Endodermal cell (in vitro differentiated cells): ENCODE results near the gene MOB1B. TPM values are rescaled to one million over a fixed set of nuclear protein-coding genes. Genes with fewer than 3 reads are reported as not detected.
A peak's percentile ranks its signal among the peaks of the same experiment; 100 is the strongest.

Source experiments
- DNase-seq: peaks from one replicate; pipeline ENCODE4 v3.0.0-alpha.2; 2017
- H3K27ac ChIP-seq: 2 replicates; pipeline ENCODE4 v1.5.1; 2013; ENCODE audit warnings: mild to moderate bottlenecking, low read depth, low read length, moderate library complexity
- H3K27me3 ChIP-seq: 2 replicates; pipeline ENCODE4 v1.6.1; 2013; ENCODE audit warnings: mild to moderate bottlenecking, low read length, moderate library complexity; ENCODE audit not compliant: insufficient read depth, control insufficient read depth, poor library complexity, severe bottlenecking
- H3K36me3 ChIP-seq: 2 replicates; pipeline ENCODE4 v1.7.0; 2013; ENCODE audit warnings: mild to moderate bottlenecking, low read length, moderate library complexity; ENCODE audit not compliant: control insufficient read depth, insufficient read depth
- H3K4me1 ChIP-seq: one replicate; pipeline ENCODE4 v1.7.0; 2013; ENCODE audit warnings: low read length; ENCODE audit not compliant: control insufficient read depth, insufficient read depth
- H3K4me3 ChIP-seq: 2 replicates; pipeline ENCODE4 v1.5.1; 2013; ENCODE audit warnings: mild to moderate bottlenecking, low read length, moderate library complexity
- H3K9ac ChIP-seq: 2 replicates; pipeline ENCODE4 v1.6.1; 2013; ENCODE audit warnings: mild to moderate bottlenecking, low read length, moderate library complexity; ENCODE audit not compliant: poor library complexity, severe bottlenecking; ENCODE audit errors: extremely low read depth
- H3K9me3 ChIP-seq: 2 replicates; pipeline ENCODE4 v1.6.1; 2013; ENCODE audit warnings: mild to moderate bottlenecking, low read length, moderate library complexity; ENCODE audit not compliant: control insufficient read depth
- H3K27ac Mint-ChIP-seq: 2 replicates; pipeline ENCODE4 v1.8.0; 2020; ENCODE audit warnings: mixed read lengths
- H3K27me3 Mint-ChIP-seq: 2 replicates; pipeline ENCODE4 v1.8.0; 2021; ENCODE audit warnings: mild to moderate bottlenecking, mixed read lengths; ENCODE audit not compliant: insufficient read depth
- H3K36me3 Mint-ChIP-seq: 2 replicates; pipeline ENCODE4 v1.8.0; 2020; ENCODE audit warnings: low read depth, mixed read lengths
- H3K4me1 Mint-ChIP-seq: 2 replicates; pipeline ENCODE4 v1.8.0; 2020; ENCODE audit warnings: mixed read lengths
- H3K4me3 Mint-ChIP-seq: 2 replicates; pipeline ENCODE4 v1.8.0; 2020; ENCODE audit warnings: mild to moderate bottlenecking, moderate library complexity, mixed read lengths
- H3K9me3 Mint-ChIP-seq: 2 replicates; pipeline ENCODE4 v1.8.0; 2020; ENCODE audit warnings: mild to moderate bottlenecking, mixed read lengths
- WGBS, 2 experiments: methylation state at CpG; one replicate each; pipeline versions ENCODE4 v1.1.5 to v1.1.7; 2013; ENCODE audit warnings: missing lambda C conversion rate in 2 of 2, mixed read lengths in 1 of 2; ENCODE audit not compliant: insufficient coverage in 1 of 2, insufficient read length in 1 of 2; 5-methylcytosine and 5-hydroxymethylcytosine counted together
- total RNA-seq, 2 donors: library from RNA; stranded (reverse); fragmentation: NEBNext Ultra II Directional in 1 of 2; extraction: Animal tissue kit (Norgen Biotek cat#: 25700) in 1 of 2; gene quantifications; 2 replicates in 1 of 2; 3 replicates in 1 of 2; pipeline ENCODE4 v1.2.1, GENCODE V29; 2021
- TF ChIP-seq, protein P1 (sequence below): fragments of 200-600 bp; sonication (generic); conservative IDR thresholded peaks from 2 replicates; pipeline ENCODE4 v1.5.0; 2021; ENCODE audit warnings: antibody characterized with exemption, mild to moderate bottlenecking

Gene MOB1B
- total RNA-seq, 2 donors from 2014 or later, result 28.7 to 30.5 TPM

- Histone ChIP-seq H3K4me3 (no peak overlapping the region), H3K4me1 (no peaks in the 10 kb centered on the region), H3K9me3 (no peaks in the 10 kb centered on the region), H3K9ac (no peak overlapping the region), H3K36me3 (peaks cover 13% of the 10 kb centered on the region), H3K27me3 (no peaks in the 10 kb centered on the region), H3K27ac (no peak overlapping the region)
- no peak overlapping the region for H3K27ac Mint-ChIP-seq
- H3K36me3 Mint-ChIP-seq, result peaks cover 3% of the 10 kb centered on the region
- no peaks in the 10 kb centered on the region for H3K9me3 Mint-ChIP-seq
- no peaks in the 10 kb centered on the region for H3K27me3 Mint-ChIP-seq
- WGBS, 2 experiments, result 40% methylated on average over 1 of the region's 1 CpG; no CpG with 5 or more reads in 1 of the 2 experiments
- H3K4me1 Mint-ChIP-seq, result peaks cover 7% of the 10 kb centered on the region
- H3K4me3 Mint-ChIP-seq, result no peak overlapping the region
- TF ChIP-seq, protein P1, sequence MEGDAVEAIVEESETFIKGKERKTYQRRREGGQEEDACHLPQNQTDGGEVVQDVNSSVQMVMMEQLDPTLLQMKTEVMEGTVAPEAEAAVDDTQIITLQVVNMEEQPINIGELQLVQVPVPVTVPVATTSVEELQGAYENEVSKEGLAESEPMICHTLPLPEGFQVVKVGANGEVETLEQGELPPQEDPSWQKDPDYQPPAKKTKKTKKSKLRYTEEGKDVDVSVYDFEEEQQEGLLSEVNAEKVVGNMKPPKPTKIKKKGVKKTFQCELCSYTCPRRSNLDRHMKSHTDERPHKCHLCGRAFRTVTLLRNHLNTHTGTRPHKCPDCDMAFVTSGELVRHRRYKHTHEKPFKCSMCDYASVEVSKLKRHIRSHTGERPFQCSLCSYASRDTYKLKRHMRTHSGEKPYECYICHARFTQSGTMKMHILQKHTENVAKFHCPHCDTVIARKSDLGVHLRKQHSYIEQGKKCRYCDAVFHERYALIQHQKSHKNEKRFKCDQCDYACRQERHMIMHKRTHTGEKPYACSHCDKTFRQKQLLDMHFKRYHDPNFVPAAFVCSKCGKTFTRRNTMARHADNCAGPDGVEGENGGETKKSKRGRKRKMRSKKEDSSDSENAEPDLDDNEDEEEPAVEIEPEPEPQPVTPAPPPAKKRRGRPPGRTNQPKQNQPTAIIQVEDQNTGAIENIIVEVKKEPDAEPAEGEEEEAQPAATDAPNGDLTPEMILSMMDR, result no peak
- no peak for DNase-seq
Measured at GRCh38 chr4:70954032-70954431, 51.9 kb downstream of the MOB1B start.

DNA sequence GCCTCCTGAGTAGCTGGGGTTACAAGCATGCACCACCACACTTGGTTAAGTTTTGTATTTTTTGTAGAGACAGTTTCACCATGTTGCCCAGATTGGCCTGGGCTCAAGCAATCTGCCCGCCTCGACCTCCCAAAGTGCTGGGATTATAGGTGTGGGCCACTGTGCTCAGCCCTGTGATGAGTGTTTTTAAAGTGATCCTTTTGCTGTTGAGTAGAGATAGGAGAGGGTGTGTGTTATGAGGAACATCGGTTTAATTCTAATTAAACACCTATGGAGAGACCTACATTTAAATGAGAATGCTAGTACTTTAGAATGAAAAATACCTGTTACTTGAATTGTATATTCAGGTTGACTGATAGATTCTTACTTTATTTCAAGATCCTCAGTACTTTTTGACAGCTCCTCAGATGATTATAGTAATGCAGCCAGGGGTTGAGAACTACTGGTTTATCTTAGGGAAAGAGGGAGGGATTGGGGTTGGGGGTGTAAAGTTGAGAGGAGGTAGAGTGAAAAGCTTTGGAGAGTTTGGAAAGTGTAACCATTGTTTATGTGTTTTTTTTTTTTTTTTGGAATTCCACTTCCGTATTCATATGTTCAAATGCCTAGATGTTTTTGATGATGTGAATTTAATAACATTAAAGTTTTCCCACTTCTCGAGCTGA lies 54.5 kb downstream of the MOB1B start:
- H3K4me1 Mint-ChIP-seq, result peaks cover 7% of the 10 kb centered on the region
- H3K4me3 Mint-ChIP-seq, result no peak overlapping the region
- Histone ChIP-seq H3K9me3 (no peaks in the 10 kb centered on the region), H3K9ac (no peak overlapping the region), H3K36me3 (peaks cover 29% of the 10 kb centered on the region), H3K27ac (no peak overlapping the region), H3K4me3 (no peak overlapping the region), H3K27me3 (no peaks in the 10 kb centered on the region), H3K4me1 (no peaks in the 10 kb centered on the region)
- peaks cover 10% of the 10 kb centered on the region for H3K36me3 Mint-ChIP-seq
- H3K9me3 Mint-ChIP-seq, result no peaks in the 10 kb centered on the region
- no peak for DNase-seq
- H3K27me3 Mint-ChIP-seq, result no peaks in the 10 kb centered on the region
- WGBS, 2 experiments, result 81 to 100% methylated on average over 2 to 5 of the region's 5 CpGs
- H3K27ac Mint-ChIP-seq, result no peak overlapping the region
- TF ChIP-seq, protein P1, result no peak

DNA sequence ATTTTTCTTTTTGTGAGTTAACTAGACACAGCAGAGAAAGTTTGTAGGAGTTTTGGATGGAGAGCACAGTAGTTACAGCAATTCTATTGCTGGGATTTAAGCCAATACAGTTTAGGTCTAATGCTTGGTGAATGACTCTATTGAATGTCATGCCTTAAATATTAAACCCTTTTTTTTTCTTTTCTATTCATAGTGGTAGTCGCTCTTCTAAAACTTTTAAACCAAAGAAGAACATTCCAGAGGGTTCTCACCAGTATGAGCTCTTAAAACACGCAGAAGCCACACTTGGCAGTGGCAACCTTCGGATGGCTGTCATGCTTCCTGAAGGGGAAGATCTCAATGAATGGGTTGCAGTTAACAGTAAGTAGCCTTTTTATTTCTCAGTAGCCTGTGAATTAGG lies 56.5 kb downstream of the MOB1B start:
- DNase-seq, result no peak
- Mint-ChIP-seq H3K9me3 (no peaks in the 10 kb centered on the region), H3K36me3 (peaks cover 17% of the 10 kb centered on the region), H3K27me3 (no peaks in the 10 kb centered on the region), H3K27ac (peak overlapping the region; percentile 26), H3K4me3 (no peak overlapping the region), H3K4me1 (peaks cover 7% of the 10 kb centered on the region)
- Histone ChIP-seq H3K4me1 (no peaks in the 10 kb centered on the region), H3K4me3 (no peak overlapping the region), H3K9me3 (no peaks in the 10 kb centered on the region), H3K36me3 (peaks cover 42% of the 10 kb centered on the region), H3K27ac (no peak overlapping the region), H3K27me3 (no peaks in the 10 kb centered on the region), H3K9ac (no peak overlapping the region)
- WGBS, 2 experiments, result 95 to 100% methylated on average over 2 to 3 of the region's 3 CpGs
- TF ChIP-seq, protein P1, result no peak
